ENCODE data around the gene SULT1A3. TPM values are rescaled to one million over a fixed set of nuclear protein-coding genes. Genes with fewer than 3 reads are reported as not detected.
"Not testable (repeated sequence)": the region's sequence is repeated elsewhere in the genome, so short reads cannot be mapped to it uniquely, and the experiment has no call there.

The SULT1A3 gene
- total RNA-seq, 1 donor from 2014 or later = 10.8 TPM

DNA sequence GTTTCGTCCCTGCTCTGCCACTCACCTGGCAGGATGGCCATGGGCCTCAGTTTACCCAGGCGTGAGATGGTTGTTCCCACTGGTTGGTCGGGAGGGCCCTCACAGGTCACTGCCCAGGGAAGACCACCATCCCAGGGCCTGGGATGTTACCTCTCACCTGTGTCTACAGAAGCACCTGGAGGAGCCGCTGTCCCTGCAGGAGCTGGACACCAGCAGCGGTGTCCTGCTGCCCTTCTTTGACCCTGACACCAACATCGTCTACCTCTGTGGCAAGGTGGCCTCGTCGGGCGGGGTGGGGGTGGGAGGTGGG is 11.5 kb upstream of the SULT1A3 start:
- H3K36me3 ChIP-seq = no peaks in the 10 kb centered on the region
- H3K27me3 ChIP-seq = no peaks in the 10 kb centered on the region
- no peak overlapping the region for H3K27ac ChIP-seq
- no peak for DNase-seq (ENCODE audit: extremely low spot score in 2 of 2)
- no peaks in the 10 kb centered on the region for H3K9me3 ChIP-seq
- H3K4me3 ChIP-seq = no peak overlapping the region
- intact Hi-C loops (cut with DNase I) = no loop called here
- peaks cover 14% of the 10 kb centered on the region for H3K4me1 ChIP-seq
- TF ChIP-seq POLR2AphosphoS5 (IDR thresholded peaks at IDR 0.05; ENCODE audit: insufficient read depth in 1 of 2, low read depth in 1 of 2) (no peak), POLR2A (IDR thresholded peaks at IDR 0.05) (no peak)
- TF ChIP-seq, protein P1, sequence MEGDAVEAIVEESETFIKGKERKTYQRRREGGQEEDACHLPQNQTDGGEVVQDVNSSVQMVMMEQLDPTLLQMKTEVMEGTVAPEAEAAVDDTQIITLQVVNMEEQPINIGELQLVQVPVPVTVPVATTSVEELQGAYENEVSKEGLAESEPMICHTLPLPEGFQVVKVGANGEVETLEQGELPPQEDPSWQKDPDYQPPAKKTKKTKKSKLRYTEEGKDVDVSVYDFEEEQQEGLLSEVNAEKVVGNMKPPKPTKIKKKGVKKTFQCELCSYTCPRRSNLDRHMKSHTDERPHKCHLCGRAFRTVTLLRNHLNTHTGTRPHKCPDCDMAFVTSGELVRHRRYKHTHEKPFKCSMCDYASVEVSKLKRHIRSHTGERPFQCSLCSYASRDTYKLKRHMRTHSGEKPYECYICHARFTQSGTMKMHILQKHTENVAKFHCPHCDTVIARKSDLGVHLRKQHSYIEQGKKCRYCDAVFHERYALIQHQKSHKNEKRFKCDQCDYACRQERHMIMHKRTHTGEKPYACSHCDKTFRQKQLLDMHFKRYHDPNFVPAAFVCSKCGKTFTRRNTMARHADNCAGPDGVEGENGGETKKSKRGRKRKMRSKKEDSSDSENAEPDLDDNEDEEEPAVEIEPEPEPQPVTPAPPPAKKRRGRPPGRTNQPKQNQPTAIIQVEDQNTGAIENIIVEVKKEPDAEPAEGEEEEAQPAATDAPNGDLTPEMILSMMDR (IDR thresholded peaks at IDR 0.05) = no peak

DNA sequence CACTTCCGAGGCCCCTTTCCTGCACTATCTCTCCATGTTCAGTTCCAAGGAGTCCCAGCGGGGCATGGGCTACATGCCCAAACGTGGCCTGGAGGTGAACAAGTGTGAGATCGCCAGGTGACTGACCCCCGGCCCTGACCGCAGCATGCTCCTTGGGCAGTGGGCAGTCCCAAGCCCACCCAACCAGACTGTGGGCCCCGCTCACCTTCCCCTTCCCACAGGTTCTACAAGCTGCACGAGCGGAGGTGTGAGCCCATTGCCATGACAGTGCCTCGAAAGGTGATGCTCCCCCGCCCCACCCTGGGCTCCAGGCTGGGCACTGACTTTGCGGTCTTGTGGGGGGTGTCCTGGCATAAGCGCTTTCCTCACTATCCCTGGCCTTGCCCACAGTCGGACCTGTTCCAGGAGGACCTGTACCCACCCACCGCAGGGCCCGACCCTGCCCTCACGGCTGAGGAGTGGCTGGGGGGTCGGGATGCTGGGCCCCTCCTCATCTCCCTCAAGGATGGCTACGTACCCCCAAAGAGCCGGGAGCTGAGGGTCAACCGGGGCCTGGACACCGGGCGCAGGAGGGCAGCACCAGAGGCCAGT is 11.0 kb upstream of the SULT1A3 start:
- H3K27me3 ChIP-seq = no peaks in the 10 kb centered on the region
- H3K4me1 ChIP-seq = peaks cover 10% of the 10 kb centered on the region
- no peak overlapping the region for H3K27ac ChIP-seq
- no peak overlapping the region for H3K4me3 ChIP-seq
- TF ChIP-seq POLR2AphosphoS5 (IDR thresholded peaks at IDR 0.05; ENCODE audit: insufficient read depth in 1 of 2, low read depth in 1 of 2) (no peak), POLR2A (IDR thresholded peaks at IDR 0.05) (no peak)
- TF ChIP-seq, protein P1 (IDR thresholded peaks at IDR 0.05) = no peak
- no peak for DNase-seq (ENCODE audit: extremely low spot score in 2 of 2)
- H3K36me3 ChIP-seq = no peaks in the 10 kb centered on the region
- intact Hi-C loops (cut with DNase I) = no loop called here
- H3K9me3 ChIP-seq = no peaks in the 10 kb centered on the region

DNA sequence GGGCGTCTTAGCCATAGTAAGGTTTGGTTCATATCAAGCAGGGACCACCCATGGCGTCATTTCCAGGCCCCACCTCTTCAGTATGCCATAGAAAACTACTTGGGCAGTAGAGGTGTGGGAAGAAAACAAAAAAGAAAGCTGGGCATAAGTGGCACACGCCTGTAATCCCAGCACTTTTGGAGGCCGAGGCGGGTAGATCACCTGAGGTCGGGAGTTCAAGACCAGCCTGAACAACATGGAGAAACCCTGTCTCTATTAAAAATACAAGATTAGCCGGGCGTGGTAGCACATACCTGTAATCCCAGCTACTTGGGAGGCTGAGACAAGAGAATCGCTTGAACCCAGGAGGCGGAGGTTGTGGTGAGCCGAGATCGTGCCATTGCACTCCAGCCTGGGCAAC is 7.9 kb upstream of the SULT1A3 start:
- H3K9me3 ChIP-seq; H3K27ac ChIP-seq; H3K27me3 ChIP-seq; H3K4me1 ChIP-seq; H3K36me3 ChIP-seq; intact Hi-C loops (cut with DNase I); DNase-seq (ENCODE audit: extremely low spot score in 2 of 2); H3K4me3 ChIP-seq: not testable (repeated sequence)

DNA sequence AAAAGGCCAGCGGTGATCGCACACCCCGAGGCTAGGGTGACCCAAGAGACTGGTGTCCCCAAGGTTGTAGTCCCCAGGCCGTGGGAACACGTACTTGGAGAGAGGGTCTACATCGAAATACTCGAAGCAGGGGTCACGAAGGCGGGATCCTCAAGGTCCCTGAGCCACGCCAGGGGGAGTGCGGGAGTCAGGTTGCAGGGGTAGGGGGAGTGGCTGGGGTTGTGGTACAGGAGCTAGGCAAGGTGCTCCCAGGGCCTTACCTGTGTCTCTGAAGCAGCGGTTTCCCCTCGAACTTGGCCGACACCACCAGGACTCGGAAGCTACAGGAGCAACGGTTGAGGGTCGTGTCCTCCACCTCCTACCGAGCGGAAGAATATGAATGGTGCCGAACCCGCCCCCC is 6.0 kb upstream of the SULT1A3 start:
- DNase-seq (ENCODE audit: extremely low spot score in 2 of 2); H3K27ac ChIP-seq; H3K9me3 ChIP-seq; H3K4me3 ChIP-seq; H3K36me3 ChIP-seq; H3K4me1 ChIP-seq; H3K27me3 ChIP-seq; intact Hi-C loops (cut with DNase I): not testable (repeated sequence)

DNA sequence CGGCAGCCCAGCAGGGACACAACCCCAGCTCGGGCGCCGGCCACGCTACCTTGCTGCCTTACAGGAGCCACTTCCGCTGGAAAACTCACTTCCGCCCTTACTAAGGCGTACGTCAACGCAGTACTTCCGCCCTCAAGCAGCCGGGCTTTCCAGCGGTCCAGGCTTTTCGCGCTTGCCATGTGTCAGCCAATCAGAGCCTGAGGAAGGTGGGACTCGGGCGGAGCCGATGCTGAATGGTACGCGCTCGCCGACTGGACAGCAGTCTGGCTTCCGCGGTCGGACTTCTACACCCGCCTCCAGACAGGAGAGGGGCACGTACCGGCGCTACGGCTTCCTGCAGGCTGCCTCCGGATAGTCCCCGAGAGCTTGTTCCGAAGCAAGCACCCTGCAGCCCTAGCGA is 5.4 kb upstream of the SULT1A3 start, which contains the start of the genes BOLA2B and SLX1A:
BOLA2B (minus strand) TSS at position 52 of the 400 bp plus-strand sequence. CDS start 71 bp downstream, outside the sequence.
SLX1A (plus strand) TSS at position 261 of the 400 bp plus-strand sequence. CDS start 210 bp downstream, outside the sequence.
- H3K4me1 ChIP-seq; intact Hi-C loops (cut with DNase I); H3K27me3 ChIP-seq; H3K27ac ChIP-seq; H3K36me3 ChIP-seq; DNase-seq (ENCODE audit: extremely low spot score in 2 of 2); H3K9me3 ChIP-seq: not testable (repeated sequence)
- peak within 1 kb of the TSS; percentile 43 to 51 for H3K4me3 ChIP-seq

DNA sequence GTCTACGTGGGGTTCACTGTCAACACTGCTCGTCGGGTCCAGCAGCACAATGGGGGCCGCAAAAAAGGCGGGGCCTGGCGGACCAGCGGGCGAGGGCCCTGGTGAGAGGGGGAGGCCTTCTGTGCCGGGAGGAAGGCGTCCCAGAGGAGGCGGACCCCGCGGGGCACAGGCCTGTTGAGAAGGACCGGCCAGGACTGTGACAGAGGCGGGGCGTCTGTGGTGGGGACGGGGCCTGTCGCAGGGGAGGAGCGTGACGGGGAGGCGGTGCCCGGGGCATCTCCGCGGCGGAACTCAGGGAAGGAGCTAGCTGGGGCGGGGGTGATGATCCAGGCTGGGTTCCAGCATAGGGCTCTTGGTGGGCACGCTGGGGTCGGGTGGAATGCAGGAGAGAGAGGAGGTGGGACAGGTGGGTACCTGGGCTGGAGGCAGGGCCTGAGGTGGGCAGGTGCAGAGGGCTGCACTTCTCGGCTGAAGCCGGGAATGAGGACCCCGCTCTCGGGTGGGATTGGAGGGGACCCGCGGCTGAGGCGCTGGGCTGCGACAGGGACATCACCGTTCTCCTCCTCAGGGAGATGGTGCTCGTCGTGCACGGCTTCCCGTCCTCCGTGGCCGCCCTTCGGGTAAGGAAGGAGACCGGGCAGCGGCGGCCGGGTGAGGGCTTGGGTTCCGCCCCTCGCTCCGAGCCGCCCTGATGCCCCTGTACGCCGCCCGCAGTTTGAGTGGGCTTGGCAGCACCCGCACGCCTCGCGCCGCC is 4.7 kb upstream of the SULT1A3 start:
- H3K4me1 ChIP-seq; DNase-seq (ENCODE audit: extremely low spot score in 2 of 2); H3K27ac ChIP-seq; intact Hi-C loops (cut with DNase I); H3K36me3 ChIP-seq; H3K27me3 ChIP-seq; H3K9me3 ChIP-seq: not testable (repeated sequence)
- peak overlapping the region; percentile 43 to 51 for H3K4me3 ChIP-seq

DNA sequence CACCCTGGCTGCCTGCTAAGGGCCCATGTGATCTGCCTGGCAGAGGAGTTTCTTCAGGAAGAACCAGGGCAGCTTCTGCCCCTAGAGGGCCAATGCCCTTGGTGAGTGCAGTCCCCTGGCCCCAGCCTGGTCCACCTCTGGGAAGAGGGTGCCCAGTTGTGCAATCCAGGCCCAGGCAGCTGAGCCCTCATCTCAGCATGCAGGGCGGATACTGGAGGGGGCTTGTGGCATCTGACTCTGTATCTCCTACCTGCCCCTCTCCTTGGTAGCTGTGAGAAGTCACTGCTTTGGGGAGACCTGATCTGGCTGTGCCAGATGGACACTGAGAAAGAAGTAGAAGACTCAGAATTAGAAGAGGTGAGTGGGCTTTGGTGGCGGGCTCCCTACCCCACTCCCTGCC is 2.1 kb upstream of the SULT1A3 start:
- H3K27me3 ChIP-seq; H3K4me3 ChIP-seq; H3K27ac ChIP-seq; intact Hi-C loops (cut with DNase I); H3K9me3 ChIP-seq; H3K36me3 ChIP-seq; H3K4me1 ChIP-seq; DNase-seq (ENCODE audit: extremely low spot score in 2 of 2): not testable (repeated sequence)

DNA sequence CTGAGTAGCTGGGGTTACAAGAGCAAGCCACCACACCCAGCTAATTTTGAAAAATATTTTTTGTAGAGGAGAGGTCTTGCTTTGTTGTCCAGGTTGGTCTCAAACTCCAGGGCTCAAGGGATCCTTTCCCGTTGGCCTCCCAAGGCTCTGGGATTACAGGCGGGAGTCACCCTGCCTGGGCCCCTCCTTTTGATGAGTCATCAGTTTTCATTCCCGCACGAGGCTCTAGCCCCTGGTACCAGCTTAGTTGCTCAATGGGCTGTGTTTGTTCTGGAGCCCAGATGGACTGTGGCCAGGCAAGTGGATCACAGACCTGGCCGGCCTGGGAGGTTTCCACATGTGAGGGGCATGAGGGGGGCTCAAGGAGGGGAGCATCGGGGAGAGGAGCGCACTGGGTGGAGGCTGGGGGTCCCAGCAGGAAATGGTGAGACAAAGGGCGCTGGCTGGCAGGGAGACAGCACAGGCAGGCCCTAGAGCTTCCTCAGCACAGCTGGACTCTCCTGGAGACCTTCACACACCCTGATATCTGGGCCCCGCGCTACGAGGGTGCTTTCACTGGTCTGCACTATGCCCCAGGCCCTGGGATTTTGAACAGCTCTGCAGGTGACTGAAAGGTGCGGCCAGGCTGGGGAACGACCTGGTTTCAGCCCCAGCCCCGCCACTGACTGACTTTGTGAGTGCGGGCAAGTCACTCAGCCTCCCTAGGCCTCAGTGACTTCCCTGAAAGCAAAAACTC is 721 bp downstream of the SULT1A3 start:
- H3K4me3 ChIP-seq; H3K27ac ChIP-seq; H3K9me3 ChIP-seq; H3K36me3 ChIP-seq; H3K27me3 ChIP-seq; DNase-seq (ENCODE audit: extremely low spot score in 2 of 2); intact Hi-C loops (cut with DNase I); H3K4me1 ChIP-seq: not testable (repeated sequence)

DNA sequence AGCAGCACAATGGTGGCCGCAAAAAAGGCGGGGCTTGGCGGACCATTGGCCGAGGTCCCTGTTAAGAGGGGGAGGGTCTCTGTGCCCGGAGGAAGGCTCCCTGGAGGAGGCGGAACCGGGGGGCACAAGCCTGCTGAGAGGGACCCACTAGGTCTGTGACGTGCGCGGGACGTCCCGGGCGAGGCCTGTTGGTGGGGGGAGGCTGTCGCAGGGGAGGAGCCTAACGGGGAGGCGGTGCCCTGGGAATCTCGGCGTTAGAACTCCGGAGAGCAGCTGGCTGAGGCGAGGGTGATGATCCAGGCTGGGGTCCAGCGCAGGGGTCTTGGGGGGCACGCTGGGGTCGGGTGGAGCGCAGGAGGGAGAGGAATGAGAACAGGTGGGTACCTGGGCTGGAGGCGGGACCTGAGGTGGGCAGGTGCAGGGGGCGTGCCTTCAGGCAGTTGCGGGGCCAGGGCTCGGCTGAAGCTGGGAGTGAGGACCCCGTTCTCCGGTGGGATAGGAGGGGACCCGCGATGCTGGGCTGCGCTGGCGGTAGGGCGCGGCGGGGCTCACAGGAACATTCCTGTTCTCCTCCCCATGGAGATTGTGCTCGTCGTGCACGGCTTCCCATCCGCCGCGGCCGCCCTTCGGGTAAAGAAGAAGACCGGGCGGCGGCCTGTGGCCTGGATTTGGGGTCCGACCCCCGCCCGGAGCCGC is 6.6 kb downstream of the SULT1A3 start:
- H3K36me3 ChIP-seq; DNase-seq (ENCODE audit: extremely low spot score in 2 of 2); H3K27ac ChIP-seq; H3K4me1 ChIP-seq; H3K27me3 ChIP-seq; intact Hi-C loops (cut with DNase I); H3K9me3 ChIP-seq: not testable (repeated sequence)
- peak overlapping the region; percentile 47 to 55 for H3K4me3 ChIP-seq

DNA sequence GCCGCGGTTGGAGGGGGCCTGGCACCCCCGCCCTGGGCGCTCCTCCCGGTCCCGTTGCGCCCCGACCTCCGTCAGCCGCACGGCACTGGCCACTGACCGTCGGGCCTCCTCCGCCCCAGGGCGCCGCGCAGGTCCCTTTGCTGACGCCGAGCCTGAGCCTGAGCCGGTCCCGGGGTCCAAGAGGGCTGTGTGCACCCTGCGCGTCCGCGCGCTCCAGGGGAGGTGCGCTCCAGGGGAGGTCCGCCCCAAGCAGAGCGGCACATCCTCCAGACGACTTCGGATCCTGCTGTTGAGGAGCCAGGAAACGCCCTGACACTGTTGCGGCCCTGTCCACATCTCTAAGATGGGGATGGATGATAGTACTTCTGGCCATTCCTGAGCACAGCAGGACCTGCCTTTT is 7.2 kb downstream of the SULT1A3 start:
- intact Hi-C loops (cut with DNase I); H3K9me3 ChIP-seq; H3K27me3 ChIP-seq; H3K27ac ChIP-seq; H3K36me3 ChIP-seq; DNase-seq (ENCODE audit: extremely low spot score in 2 of 2); H3K4me1 ChIP-seq: not testable (repeated sequence)
- H3K4me3 ChIP-seq = peak overlapping the region; percentile 47 to 55

Measured in vagina (tissue), 2 donors.